HepG2 (cell line): Measurements from ENCODE around the gene LYRM2. TPM values are rescaled to one million over a fixed set of nuclear protein-coding genes. Genes with fewer than 3 reads are reported as not detected.

Experiments
- ATAC-seq: fragments of 200-7000 bp; cut with Tn5 transposase; 3 replicates; pipeline ENCODE4 v1.9.1; 2020; ENCODE audit warnings: mild to moderate bottlenecking, moderate library complexity
- Bru-seq: library from RNA; stranded (reverse); fragments of 400-500 nt; gene quantifications from one replicate; lab custom pipeline; 2021; lab: Mats Ljungman, UMichigan
- BruChase-seq, 2 experiments: library from RNA; stranded (reverse); fragments of 400-500 nt; gene quantifications; one replicate each; lab custom pipeline; 2021; lab: Mats Ljungman, UMichigan
- BruUV-seq: library from RNA; stranded (reverse); fragments of 400-500 nt; replicated peaks from 2 replicates; lab custom pipeline; 2021; lab: Mats Ljungman, UMichigan
- CTCF ChIA-PET: fragments of 300-600 bp; formaldehyde crosslinking; extraction: SDS; loops from one replicate; lab custom pipeline; 2021; ENCODE audit warnings: low total read pairs, inconsistent platforms, low intra/inter-chr PET ratio; lab: Yijun Ruan, JAX
- POLR2A ChIA-PET: fragments of 350-600 bp; sonication (Branson Sonifier 250); formaldehyde crosslinking; loops from one replicate; lab custom pipeline; 2020; ENCODE audit warnings: antibody characterized with exemption, inconsistent platforms; lab: Yijun Ruan, JAX
- DNase-seq: peaks from one replicate; pipeline ENCODE4 v3.0.0-alpha.2; 2015; ENCODE audit warnings: low spot score
- FAIRE-seq: peaks from 3 replicates; lab custom pipeline; 2011; peaks lifted over from hg19 to GRCh38; lab: Jason Lieb, UNC
- H2AFZ ChIP-seq: one replicate; pipeline ENCODE4 v1.6.1; 2011; ENCODE audit warnings: low read length, inconsistent platforms
- H3K27ac ChIP-seq: fragments of 300-600 bp; 3 replicates; pipeline ENCODE4 v1.8.0; 2011; ENCODE audit warnings: mixed run types, mild to moderate bottlenecking, mixed read lengths, low read length, inconsistent platforms; ENCODE audit not compliant: insufficient read depth; ENCODE audit errors: extremely low read length
- H3K27me3 ChIP-seq, 2 experiments: fragments of 200-600 bp in 1 of 2; 2 replicates in 1 of 2; 3 replicates in 1 of 2; pipeline versions ENCODE4 v1.6.0 to v1.8.0; 2011; ENCODE audit warnings: low read length in 2 of 2, mild to moderate bottlenecking in 2 of 2, moderate library complexity in 2 of 2, inconsistent platforms in 1 of 2; ENCODE audit not compliant: insufficient read depth in 2 of 2, control insufficient read depth in 1 of 2
- H3K36me3 ChIP-seq, 2 experiments: fragments of 200-600 bp in 1 of 2; replicated peaks in 1 of 2; 2 replicates in 1 of 2; 3 replicates in 1 of 2; pipeline versions ENCODE4 v1.5.1 to v1.8.0; 2011; ENCODE audit warnings: low read length in 2 of 2, inconsistent platforms in 1 of 2; ENCODE audit not compliant: insufficient read depth in 2 of 2, control insufficient read depth in 1 of 2
- H3K4me1 ChIP-seq: 2 replicates; pipeline ENCODE4 v1.5.1; 2012; ENCODE audit warnings: low read length, inconsistent platforms; ENCODE audit not compliant: insufficient read depth
- H3K4me2 ChIP-seq: 2 replicates; pipeline ENCODE4 v1.6.0; 2011; ENCODE audit warnings: low read depth, low read length, inconsistent platforms
- H3K4me3 ChIP-seq, 3 experiments: fragments of 200-600 bp in 1 of 3; sonication (generic), shearing (Covaris generic) in 1 of 3; replicated peaks in 1 of 3; 2 replicates each; pipeline ENCODE4 v1.5.1; 2011 to 2016; ENCODE audit warnings: low read length in 3 of 3, inconsistent platforms in 2 of 3, low read depth in 2 of 3, mild to moderate bottlenecking in 2 of 3, control low read depth in 1 of 3, mixed read lengths in 1 of 3; ENCODE audit not compliant: insufficient read depth in 1 of 3
- H3K79me2 ChIP-seq: one replicate; pipeline ENCODE4 v1.6.1; 2011; ENCODE audit warnings: low read length, inconsistent platforms; ENCODE audit not compliant: insufficient read depth
- H3K9ac ChIP-seq: 2 replicates; pipeline ENCODE4 v1.6.0; 2011; ENCODE audit warnings: mild to moderate bottlenecking, low read depth, low read length, inconsistent platforms; ENCODE audit not compliant: insufficient read depth
- H3K9me3 ChIP-seq: 2 replicates; pipeline ENCODE4 v1.5.1; 2012; ENCODE audit warnings: mild to moderate bottlenecking, low read length
- H4K20me1 ChIP-seq: 2 replicates; pipeline ENCODE4 v1.6.0; 2011; ENCODE audit warnings: inconsistent platforms, mild to moderate bottlenecking, low read length, moderate library complexity; ENCODE audit not compliant: insufficient read depth
- CBX5 ChIP-seq: sonication (generic); formaldehyde crosslinking; IDR thresholded peaks from 2 replicates; pipeline ENCODE4 v1.4.0; 2020; ENCODE audit warnings: missing genetic modification reagents, borderline replicate concordance
- HNF4A ChIP-seq: sonication (generic); formaldehyde crosslinking; IDR thresholded peaks from 2 replicates; pipeline ENCODE4 v1.4.0; 2020; ENCODE audit warnings: missing genetic modification reagents
- KLF11 ChIP-seq: IDR thresholded peaks from 2 replicates; pipeline ENCODE4 v1.6.1; 2016; ENCODE audit warnings: missing compliant biosample characterization
- MEF2D ChIP-seq: sonication (generic); formaldehyde crosslinking; IDR thresholded peaks from 2 replicates; pipeline ENCODE4 v1.5.1; 2020; ENCODE audit warnings: mild to moderate bottlenecking, missing genetic modification reagents
- POGZ ChIP-seq: sonication (generic); formaldehyde crosslinking; IDR thresholded peaks from 2 replicates; pipeline ENCODE4 v1.4.0; 2020; ENCODE audit warnings: mild to moderate bottlenecking, missing genetic modification reagents
- POLR2AphosphoS2 ChIP-seq: IDR thresholded peaks from 2 replicates; pipeline ENCODE4 v1.6.1; 2011; ENCODE audit warnings: low read depth, low read length, improper control_type of control experiment
- RBFOX2 ChIP-seq: fragments of 200-400 bp; formaldehyde crosslinking; IDR thresholded peaks from 2 replicates; pipeline ENCODE4 v1.6.1; 2017; ENCODE audit warnings: low read depth, mild to moderate bottlenecking, low read length
- SATB2 ChIP-seq: sonication (generic); formaldehyde crosslinking; IDR thresholded peaks from 2 replicates; pipeline ENCODE4 v1.5.0; 2020; ENCODE audit warnings: missing genetic modification reagents
- U2AF1 ChIP-seq: fragments of 200-400 bp; formaldehyde crosslinking; optimal IDR thresholded peaks from 2 replicates; pipeline ENCODE3; 2017; ENCODE audit warnings: mild to moderate bottlenecking, low read depth, low read length
- ZMYM2 ChIP-seq: sonication (generic); formaldehyde crosslinking; IDR thresholded peaks from 2 replicates; pipeline ENCODE4 v1.8.0; 2022; ENCODE audit warnings: mild to moderate bottlenecking, missing genetic modification reagents
- ZNF230 ChIP-seq: sonication (generic); formaldehyde crosslinking; IDR thresholded peaks from 2 replicates; pipeline ENCODE4 v1.4.0; 2020; ENCODE audit warnings: mild to moderate bottlenecking, missing genetic modification reagents
- ZNF232 ChIP-seq: sonication (generic); formaldehyde crosslinking; IDR thresholded peaks from 2 replicates; pipeline ENCODE4 v1.4.0; 2020; ENCODE audit warnings: missing genetic modification reagents, borderline replicate concordance
- WGBS: methylation state at CpG from one replicate; pipeline ENCODE4 v1.1.6; 2017; ENCODE audit warnings: low lambda C conversion rate; 5-methylcytosine and 5-hydroxymethylcytosine counted together
- in situ Hi-C: cut with HindIII; loops from 2 replicates; pipeline ENCODE4 v1.10.0; 2017; ENCODE audit warnings: low pct_unique_long_range_greater_than_20kb; ENCODE audit not compliant: extremely low pct_ligation_motif_present
- intact Hi-C: fragments of 100-400 bp; cut with micrococcal nuclease; formaldehyde crosslinking; loops from one replicate; pipeline ENCODE4 v1.10.0; 2022; ENCODE audit not compliant: unreplicated experiment
- long read RNA-seq, 2 experiments: library from RNA in 1 of 2; library from polyadenylated mRNA in 1 of 2; stranded (forward) in 1 of 2; unstranded in 1 of 2; transcript quantifications; one replicate each; pipeline ENCODE4 v2.0.0, GENCODE V29; 2019 to 2022
- polyA minus RNA-seq, 3 experiments: library from RNA; depleted of rRNA, polyadenylated mRNA; stranded (reverse); fragments of >200 nt; gene quantifications; 2 replicates each; pipeline ENCODE4 v1.2.3, GENCODE V29; 2011; ENCODE audit warnings: low replicate concordance in 1 of 3
- polyA plus RNA-seq, 8 experiments: library from polyadenylated mRNA; depleted of rRNA in 3 of 8; stranded (reverse) in 7 of 8; unstranded in 1 of 8; fragments of >200 nt; fragmentation: Illumina TruSeq in 4 of 8; extraction: Trizol in 4 of 8; gene quantifications; 2 replicates each; pipeline versions ENCODE4 v1.2.1 to v1.2.3, GENCODE V29; 2011 to 2016; ENCODE audit warnings: low read depth in 4 of 8, missing spikeins in 1 of 8, mixed read lengths in 1 of 8; ENCODE audit not compliant: insufficient read depth in 1 of 8
- total RNA-seq, 5 experiments: library from RNA; depleted of rRNA; stranded (reverse); fragments of >200 nt; fragmentation: Illumina TruSeq; extraction: Trizol; gene quantifications; 2 replicates each; pipeline ENCODE4 v1.2.3, GENCODE V29; 2016; ENCODE audit warnings: low read depth in 1 of 5
- TF ChIP-seq, protein P1 (sequence below): sonication (generic); formaldehyde crosslinking; IDR thresholded peaks from 2 replicates; pipeline ENCODE4 v1.5.1; 2020; ENCODE audit warnings: missing genetic modification reagents, mild to moderate bottlenecking, borderline replicate concordance

LYRM2 gene, protein sequence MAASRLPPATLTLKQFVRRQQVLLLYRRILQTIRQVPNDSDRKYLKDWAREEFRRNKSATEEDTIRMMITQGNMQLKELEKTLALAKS
- total RNA-seq (2016; rRNA removed; fragmentation: Illumina TruSeq; extraction: Trizol) (32.6 and 49.5 TPM in 2 replicates), polyA plus RNA-seq (2011; rRNA removed) (13.8 and 17.8 TPM in 2 replicates), polyA minus RNA-seq (2011; rRNA and poly(A)+ RNA removed; ENCODE audit: low replicate concordance) (2.4 and 4.3 TPM in 2 replicates), Bru-seq, nascent RNA (percentile 48 among the genes with signal in this experiment), BruChase-seq, experiment 1, labeled RNA remaining after a 6-hour chase (percentile 62 among the genes with signal in this experiment), BruChase-seq, experiment 2, labeled RNA remaining after a 2-hour chase (percentile 56 among the genes with signal in this experiment)
- total RNA-seq (2016; cell fraction: cytosol; rRNA removed; fragmentation: Illumina TruSeq; extraction: Trizol; ENCODE audit: low read depth): 4.4 and 4.6 TPM in 2 replicates
- total RNA-seq (2016; cell fraction: insoluble cytoplasmic fraction; rRNA removed; fragmentation: Illumina TruSeq; extraction: Trizol): 36.8 and 55.7 TPM in 2 replicates
- total RNA-seq (2016; cell fraction: membrane; rRNA removed; fragmentation: Illumina TruSeq; extraction: Trizol): 13.9 and 16.0 TPM in 2 replicates
- total RNA-seq (2016; cell fraction: nucleus; rRNA removed; fragmentation: Illumina TruSeq; extraction: Trizol): 12.6 and 14.8 TPM in 2 replicates
- 6.0 and 13.6 TPM in 2 replicates for polyA plus RNA-seq (2011; cell fraction: cytosol; rRNA removed)
- polyA plus RNA-seq (2011; cell fraction: nucleus; rRNA removed): 1.4 and 3.4 TPM in 2 replicates
- polyA plus RNA-seq (2012): 16.6 and 20.8 TPM in 2 replicates
- polyA plus RNA-seq (2016; cell fraction: cytosol; fragmentation: Illumina TruSeq; extraction: Trizol; ENCODE audit: low read depth): 5.1 and 6.1 TPM in 2 replicates
- polyA plus RNA-seq (2016; cell fraction: insoluble cytoplasmic fraction; fragmentation: Illumina TruSeq; extraction: Trizol; ENCODE audit: low read depth): 42.1 and 46.1 TPM in 2 replicates
- 11.1 and 12.2 TPM in 2 replicates for polyA plus RNA-seq (2016; cell fraction: membrane; fragmentation: Illumina TruSeq; extraction: Trizol; ENCODE audit: low read depth)
- polyA plus RNA-seq (2016; cell fraction: nucleus; fragmentation: Illumina TruSeq; extraction: Trizol; ENCODE audit: insufficient read depth, low read depth): 20.0 and 21.2 TPM in 2 replicates
- polyA minus RNA-seq (2011; cell fraction: cytosol; rRNA and poly(A)+ RNA removed): 8.7 and 10.6 TPM in 2 replicates
- polyA minus RNA-seq (2011; cell fraction: nucleus; rRNA and poly(A)+ RNA removed): 9.5 and 12.7 TPM in 2 replicates
- long read RNA-seq, experiment 1, full-length matches to known transcripts: 43 of 52 reads
- long read RNA-seq, experiment 1, partial matches to known transcripts: 2 of 52 reads
- long read RNA-seq, experiment 1, other reads (novel, unspliced or antisense): 7 of 52 reads
- long read RNA-seq, experiment 2, full-length matches to known transcripts: 26 of 52 reads
- long read RNA-seq, experiment 2, partial matches to known transcripts: 6 of 52 reads
- long read RNA-seq, experiment 2, other reads (novel, unspliced or antisense): 20 of 52 reads

DNA sequence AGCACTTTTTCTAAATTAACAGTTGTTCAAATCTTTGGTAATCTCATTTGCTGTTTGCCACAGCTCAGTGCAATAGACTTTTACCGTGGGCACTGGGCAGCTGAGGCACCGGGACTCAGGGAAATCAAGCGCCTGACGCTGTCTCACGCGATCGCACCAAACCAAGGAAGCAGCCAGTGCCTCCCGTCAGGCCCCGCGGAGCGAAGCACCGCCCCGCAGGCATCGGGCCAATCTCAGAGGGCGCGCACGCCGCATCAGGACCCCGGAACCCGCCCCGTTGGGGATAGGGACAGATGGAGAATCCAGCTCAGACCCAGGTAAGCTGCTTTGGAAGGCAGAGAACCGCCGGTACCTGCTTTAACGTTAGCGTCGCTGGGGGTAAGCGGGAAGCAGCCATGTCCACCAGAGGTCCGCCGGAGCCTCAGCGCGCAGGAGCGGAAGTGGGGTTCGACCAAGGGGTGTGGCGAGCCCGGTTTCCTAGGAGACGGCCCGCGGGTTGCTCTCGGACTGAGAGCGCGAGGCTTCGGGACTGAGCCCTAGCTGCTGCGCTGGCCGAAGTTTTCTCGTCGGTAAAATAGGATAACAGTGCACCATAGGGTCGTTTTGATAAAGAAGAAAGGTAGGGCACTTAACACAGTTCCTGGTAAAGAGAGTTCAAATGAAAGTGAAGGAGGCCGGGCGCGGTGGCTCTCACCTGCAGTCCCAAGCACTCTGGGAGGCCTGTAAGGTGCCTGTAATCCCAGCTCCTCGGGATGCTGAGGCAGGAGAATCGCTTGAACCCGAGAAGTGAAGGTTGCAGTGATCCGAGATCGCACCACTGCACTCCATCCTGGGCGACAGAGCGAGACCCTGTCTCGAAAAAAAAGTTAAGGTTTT lies at the start of gene LYRM2:
TSS of gene LYRM2 (minus strand) at position 428 of the 876 bp plus-strand sequence. CDS start at position 397, 31 bp downstream.
- Histone ChIP-seq H4K20me1 (no peaks in the 10 kb centered on the region), H3K27me3 (no peaks in the 10 kb centered on the region; a peak in 1 of 5 replicates), H2AFZ (peak within 1 kb of the TSS; percentile 72), H3K79me2 (peaks cover 15% of the 10 kb centered on the region), H3K4me1 (peaks cover 13% of the 10 kb centered on the region), H3K27ac (peak within 1 kb of the TSS; percentile 85), H3K4me3 (peak within 1 kb of the TSS; percentile 62 to 87 (median 67)), H3K36me3 (peaks cover under 1 to 16% of the 10 kb centered on the region in 2 experiments; a peak in 3 of 5 replicates), H3K4me2 (peak within 1 kb of the TSS; percentile 85), H3K9me3 (no peaks in the 10 kb centered on the region), H3K9ac (peak within 1 kb of the TSS; percentile 83)
- ChIA-PET CTCF (no interaction called here), POLR2A (interaction anchor here (1.0 to 1.2 kb wide), 4 partner anchors 9 to 224 kb away, joined by 3 to 6 read pairs (median 3); partner anchors contain the start of gene MDN1)
- intact Hi-C loops: no loop called here
- in situ Hi-C loops: no loop called here
- peak; percentile 84 for DNase-seq
- FAIRE-seq: peak; percentile 12
- under 1% methylated on average over 46 of the region's 58 CpGs for WGBS
- no TSS peak for BruUV-seq
- peak; percentile 99 for ATAC-seq
- 0 out of 2 replicates have a peak, but pooled peaks have one; percentile 23 for TF ChIP-seq POGZ (CRISPR knock-in tag)
- peak; percentile 74; the same call in 1 of the 2 replicates for TF ChIP-seq CBX5
- 0 out of 2 replicates have a peak, but pooled peaks have one; percentile 12 for TF ChIP-seq HNF4A (CRISPR knock-in tag)
- TF ChIP-seq ZNF232 (CRISPR knock-in tag): peak; percentile 74; the same call in 1 of the 2 replicates
- TF ChIP-seq, protein P1, sequence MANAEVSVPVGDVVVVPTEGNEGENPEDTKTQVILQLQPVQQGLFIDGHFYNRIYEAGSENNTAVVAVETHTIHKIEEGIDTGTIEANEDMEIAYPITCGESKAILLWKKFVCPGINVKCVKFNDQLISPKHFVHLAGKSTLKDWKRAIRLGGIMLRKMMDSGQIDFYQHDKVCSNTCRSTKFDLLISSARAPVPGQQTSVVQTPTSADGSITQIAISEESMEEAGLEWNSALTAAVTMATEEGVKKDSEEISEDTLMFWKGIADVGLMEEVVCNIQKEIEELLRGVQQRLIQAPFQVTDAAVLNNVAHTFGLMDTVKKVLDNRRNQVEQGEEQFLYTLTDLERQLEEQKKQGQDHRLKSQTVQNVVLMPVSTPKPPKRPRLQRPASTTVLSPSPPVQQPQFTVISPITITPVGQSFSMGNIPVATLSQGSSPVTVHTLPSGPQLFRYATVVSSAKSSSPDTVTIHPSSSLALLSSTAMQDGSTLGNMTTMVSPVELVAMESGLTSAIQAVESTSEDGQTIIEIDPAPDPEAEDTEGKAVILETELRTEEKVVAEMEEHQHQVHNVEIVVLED (CRISPR knock-in tag): peak; percentile 64; the same call in 1 of the 2 replicates
- TF ChIP-seq ZNF230 (CRISPR knock-in tag): peak; percentile 62; the same call in 1 of the 2 replicates
- peak; percentile 91 for TF ChIP-seq RBFOX2
- no peak for TF ChIP-seq POLR2AphosphoS2
- TF ChIP-seq SATB2 (CRISPR knock-in tag): peak; percentile 83; the same call in 1 of the 2 replicates
- TF ChIP-seq ZMYM2: no peak
- peak; percentile 59; the same call in 1 of the 2 replicates for TF ChIP-seq KLF11 (CRISPR knock-in tag)
- TF ChIP-seq MEF2D (CRISPR knock-in tag): peak; percentile 76; the same call in 1 of the 2 replicates
- peak; percentile 89 for TF ChIP-seq U2AF1
